Activated T-cell treated with anti-CD3 and anti-CD28 coated beads for 4 hours (primary cell): ENCODE results near the gene TPR.
A peak's percentile ranks its signal among the peaks of the same experiment; 100 is the strongest.
"Not testable (repeated sequence)": the region's sequence is repeated elsewhere in the genome, so short reads cannot be mapped to it uniquely, and the experiment has no call there.

Experiments used
- DNase-seq: peaks from one replicate; pipeline ENCODE4 v3.0.0-alpha.2; 2020

The TPR gene

DNA sequence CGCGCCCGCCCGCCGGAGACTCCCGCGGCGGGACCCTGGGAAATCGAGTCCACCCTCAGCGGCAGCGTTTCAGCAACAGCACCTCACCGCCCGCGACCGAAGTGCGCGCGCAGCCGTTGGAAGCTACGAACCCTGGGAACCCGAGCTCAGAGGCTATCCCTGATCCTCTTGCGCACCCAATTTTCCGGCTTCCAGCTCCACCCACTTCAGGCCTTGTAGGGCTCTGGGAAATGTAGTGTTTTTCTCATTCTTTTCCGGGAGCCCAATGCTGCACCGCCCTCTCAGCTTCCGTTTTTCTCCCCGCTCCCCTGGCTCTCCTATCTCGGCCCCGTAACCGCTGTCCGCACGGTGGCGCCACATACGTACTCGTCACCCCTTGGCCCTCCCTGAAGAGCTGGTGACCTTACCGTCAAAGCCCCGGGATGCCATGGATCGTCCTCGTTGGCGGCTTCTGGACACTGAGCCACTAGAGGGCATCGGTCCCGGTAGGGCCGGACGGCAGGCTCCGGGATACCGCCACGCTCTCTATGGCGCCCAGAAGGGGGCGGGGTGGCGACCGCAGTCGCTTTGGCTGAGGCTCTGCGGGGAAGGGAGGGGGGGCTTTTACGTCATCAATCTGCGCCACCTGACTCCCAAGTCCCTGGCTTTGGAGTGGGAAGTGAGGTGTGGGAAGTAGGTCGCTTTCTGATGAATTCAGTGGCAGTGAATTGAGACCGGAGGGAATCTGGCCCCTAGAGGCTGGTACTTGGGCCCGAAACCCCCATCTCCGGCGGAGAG is at the start of gene TPR, which contains the start of gene ODR4:
Gene TPR (minus strand): TSS at position 102 of the 777 bp plus-strand sequence. CDS start 225 bp downstream, outside the sequence.
Gene ODR4 (plus strand): TSS at position 687 of the 777 bp plus-strand sequence. CDS start 3,948 bp downstream, outside the sequence.
- DNase-seq = peak; percentile 91

DNA sequence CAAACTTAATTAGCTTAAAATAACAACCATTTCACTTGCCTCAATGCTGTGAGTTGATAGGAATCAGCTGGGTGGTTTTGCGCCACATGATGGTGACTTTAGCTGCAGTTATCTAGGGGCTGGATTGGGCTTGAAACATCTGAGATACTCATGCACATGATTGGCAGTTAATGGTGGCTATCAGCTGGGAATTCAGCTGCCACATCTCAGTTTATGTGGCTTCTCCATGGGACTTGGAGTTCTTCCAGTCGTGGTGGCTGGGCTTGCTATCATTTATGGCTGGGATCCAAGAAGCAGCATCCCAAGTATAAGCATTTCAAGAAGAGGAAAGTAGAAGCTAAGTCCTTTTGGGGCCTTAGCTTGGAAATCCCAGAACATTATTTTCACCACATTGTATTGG is 49.5 kb upstream of the TPR start:
- no peak for DNase-seq

DNA sequence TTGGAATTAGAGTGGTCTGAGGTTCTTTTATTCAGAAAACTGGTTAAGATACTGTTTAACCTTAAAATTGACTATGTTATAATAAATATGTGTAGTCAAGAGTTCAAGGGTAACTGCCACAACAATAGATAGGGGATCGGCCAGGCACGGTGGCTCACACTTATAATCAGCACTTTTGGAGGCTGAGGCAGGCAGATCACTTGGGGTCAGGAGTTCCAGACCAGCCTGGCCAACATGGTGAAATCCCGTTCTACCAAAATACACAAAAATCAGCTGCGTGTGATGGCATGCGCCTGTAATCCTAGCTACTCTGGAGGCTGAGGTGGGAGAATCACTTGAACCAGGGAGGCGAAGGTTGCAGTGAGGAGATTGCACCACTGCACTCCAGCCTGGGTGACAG is 46.4 kb upstream of the TPR start:
- DNase-seq = no peak

DNA sequence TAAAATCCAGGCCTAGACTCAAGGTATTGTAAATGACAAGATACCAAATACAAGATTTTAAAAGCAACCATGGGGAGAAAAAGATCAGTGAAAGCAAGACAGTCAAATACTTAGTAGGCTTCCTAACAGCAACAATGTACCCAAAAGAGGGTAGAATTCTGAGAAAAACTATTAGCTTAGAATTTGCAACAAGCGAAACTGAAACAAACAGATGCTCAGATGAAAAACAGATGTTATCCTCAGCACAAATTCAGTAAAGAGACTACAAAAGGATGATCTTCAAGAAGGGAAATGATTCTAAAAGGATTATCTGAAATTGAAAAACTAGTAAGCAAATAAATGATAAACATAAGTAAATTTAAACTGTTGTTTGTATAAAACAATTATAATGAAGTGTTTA is 45.9 kb upstream of the TPR start:
- DNase-seq = no peak

DNA sequence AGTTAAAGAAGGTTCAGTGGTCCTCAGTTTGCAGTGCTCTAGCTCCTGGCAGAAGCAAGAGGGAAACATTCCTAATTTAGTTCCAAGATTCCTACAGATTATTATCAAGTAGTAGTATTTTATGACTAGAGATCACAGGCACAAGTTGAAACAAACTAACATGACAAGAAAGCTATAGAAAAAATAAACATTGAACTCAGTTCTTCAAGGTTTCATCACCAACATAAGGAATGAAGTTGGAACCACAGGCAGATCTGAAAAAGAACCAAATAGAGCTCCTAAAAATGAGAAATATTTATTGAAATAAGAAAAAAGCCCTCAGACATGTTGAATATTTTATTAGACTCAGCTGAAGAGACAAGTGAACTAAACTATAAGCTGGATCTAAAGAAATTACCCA is 45.3 kb upstream of the TPR start:
- no peak for DNase-seq

DNA sequence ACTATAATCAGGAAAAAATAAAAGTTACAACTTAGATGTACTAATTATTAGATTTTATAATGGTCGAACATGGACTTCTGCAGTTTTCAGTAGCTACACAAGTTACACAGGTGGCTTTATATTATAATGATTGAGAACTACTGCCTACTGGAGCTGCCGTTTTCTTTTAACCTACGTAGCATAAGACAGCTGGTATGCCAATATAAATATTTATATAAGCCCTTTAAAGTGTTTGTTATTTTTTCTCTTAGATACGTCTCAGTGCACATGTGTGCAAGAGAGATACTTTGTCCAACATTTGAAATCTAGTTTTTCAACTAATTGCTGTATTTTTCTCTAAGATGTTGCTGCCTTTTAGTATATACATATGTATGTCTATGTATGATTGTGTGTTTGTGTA is 43.5 kb upstream of the TPR start:
- DNase-seq = no peak

DNA sequence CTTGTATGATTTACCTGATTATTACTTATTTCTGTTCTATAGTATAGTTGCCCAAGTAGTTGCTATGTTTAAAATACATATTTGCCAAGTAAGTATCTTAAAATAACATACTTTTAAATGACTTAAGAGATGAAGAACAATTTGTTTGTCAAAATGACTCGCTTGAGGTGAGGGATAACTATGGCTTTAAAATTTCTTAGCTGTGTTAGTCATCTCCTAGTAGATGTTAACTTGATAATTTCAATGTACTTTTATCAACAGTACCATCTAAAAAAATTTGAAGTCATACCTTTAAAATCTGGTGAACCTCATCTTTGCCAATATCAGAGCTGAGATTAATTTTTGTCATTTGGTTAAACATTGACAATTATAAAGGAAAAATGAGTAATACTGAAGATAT is 38.3 kb upstream of the TPR start:
- DNase-seq = no peak

DNA sequence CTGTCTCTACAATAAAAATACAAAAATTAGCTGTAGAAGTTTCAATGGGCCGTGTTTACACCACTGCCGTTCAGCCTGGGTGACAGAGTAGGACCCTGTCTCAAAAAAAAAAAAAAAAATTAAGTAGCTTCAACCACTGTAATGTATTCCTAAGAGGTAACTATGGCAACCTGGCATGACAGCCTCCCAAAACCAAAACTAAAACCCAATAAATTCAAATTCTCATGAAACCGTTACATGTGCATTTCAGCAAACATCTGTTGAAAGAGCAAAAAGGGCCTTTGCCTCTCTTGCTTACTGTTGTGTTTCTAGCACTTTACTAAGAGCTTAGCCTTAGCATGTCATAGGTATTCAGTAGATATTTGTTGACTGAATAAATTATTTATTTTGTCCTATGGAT is 34.0 kb upstream of the TPR start:
- DNase-seq = no peak

DNA sequence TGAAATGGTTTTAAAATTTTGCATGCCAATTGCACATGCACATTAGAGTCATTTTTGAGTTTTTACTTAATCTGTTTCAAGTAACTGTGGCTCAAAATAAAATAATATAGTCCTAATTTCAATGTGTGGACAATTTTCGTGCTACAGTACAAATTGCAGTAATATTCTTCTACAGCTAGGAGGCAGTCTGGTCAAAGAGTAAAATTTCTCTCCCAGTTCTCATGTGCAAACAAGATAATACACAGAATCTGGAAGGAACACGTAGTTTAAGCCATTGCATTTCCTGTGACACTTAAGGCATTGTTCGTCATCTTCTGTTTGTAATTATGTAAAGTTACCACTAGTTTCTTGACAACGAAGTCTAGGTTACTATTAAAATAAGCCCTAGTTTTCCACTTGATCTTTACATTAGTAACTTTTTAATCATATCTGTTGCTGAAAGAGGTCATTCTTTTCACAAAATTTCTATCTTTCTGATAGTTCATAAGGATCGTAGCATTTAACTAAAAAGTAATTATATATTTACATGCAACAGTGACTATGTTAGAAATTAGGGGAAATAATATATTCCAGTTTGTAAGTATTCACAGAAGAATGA is 29.5 kb upstream of the TPR start:
- DNase-seq = no peak

DNA sequence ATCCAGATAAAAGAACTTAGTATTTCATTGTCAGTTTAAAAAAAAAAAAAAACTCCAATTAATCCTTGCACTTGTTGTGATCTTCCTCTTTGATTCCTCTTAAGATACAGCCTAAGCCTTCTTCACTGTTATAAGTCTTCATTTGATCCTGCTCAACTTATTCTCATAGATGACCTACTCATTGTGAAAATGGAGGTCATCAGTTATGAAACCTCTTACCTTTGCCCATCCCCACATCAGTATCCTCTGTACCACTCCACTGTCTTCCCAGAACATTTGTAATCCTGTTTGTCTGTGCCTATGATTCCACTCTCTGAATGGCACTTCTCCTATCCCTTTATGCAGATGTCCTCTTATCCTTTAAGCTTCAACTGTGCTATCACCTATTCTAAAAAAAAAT is 28.6 kb upstream of the TPR start:
- no peak for DNase-seq

DNA sequence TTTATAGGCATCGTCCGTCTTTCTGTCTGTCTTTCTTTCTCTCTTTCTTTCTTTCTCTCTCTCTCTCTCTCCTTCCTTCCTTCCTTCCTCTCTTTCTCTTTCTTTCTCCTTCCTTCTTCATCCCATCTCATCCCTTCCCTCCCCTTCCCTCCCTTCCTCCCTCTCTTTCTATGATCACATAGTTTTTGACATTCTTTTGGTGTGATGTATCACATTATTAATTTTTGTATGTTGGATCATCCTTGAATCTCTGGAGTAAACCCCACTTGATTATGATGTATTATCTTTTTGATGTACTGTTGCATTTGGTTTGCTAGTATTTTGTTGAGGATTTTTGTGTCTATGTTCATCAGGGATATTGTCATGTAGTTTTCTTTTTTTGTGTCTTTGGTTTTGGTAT is 26.4 kb upstream of the TPR start:
- DNase-seq = not testable (repeated sequence)

DNA sequence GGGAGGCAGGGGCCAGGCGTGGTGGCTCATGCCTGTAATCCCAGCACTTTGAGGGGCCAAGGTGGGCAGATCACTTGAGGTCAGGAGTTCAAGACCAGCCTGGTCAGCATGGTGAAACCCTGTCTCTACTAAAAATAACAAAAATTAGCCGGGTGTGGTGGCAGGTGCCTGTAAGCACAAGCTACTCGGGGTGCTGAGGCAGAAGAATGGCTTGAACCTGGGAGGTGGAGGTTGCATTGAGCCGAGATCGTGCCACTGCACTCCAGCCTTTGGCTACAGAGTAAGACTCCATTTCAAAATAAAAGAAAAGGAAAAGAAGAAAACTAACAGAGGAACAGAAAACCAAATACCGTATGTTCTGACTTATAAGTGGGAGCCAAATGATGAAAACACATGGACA is 17.7 kb upstream of the TPR start:
- DNase-seq = not testable (repeated sequence)

DNA sequence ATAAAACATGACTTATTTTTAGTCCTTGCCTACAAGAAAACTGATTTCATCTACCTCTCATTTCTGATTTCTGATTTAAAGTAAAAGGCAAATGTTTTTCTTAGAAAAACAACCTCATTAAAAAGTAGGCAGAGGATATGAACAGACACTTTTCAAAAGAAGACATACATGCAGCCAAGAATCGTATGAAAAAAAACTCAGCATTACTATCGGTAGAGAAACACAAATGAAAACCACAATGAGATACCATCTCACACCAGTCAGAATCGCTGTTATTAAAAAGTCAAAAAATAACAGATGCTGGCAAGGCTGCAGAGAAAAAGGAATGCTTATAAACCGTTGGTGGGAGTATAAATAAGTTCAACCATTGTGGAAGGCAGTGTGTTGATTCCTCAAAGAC is 16.8 kb upstream of the TPR start:
- DNase-seq = no peak

DNA sequence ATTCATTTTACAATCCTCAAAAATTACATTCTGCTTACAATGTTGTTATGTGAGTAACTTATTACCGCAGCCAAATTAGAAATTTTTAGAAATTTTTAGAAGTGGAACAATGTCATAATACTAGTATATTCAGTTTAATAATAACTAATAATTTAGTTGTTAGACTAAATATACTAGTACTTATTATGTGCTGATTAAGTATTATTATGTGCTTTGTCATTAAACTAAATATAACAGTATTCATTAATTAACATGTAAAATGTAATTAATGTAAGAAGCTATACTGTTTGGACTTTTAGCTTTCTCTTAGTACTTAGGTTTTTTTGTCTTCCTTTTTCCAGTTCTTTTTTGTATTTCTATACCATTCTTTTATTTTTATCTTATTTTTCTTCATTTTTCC is 15.9 kb upstream of the TPR start:
- no peak for DNase-seq

DNA sequence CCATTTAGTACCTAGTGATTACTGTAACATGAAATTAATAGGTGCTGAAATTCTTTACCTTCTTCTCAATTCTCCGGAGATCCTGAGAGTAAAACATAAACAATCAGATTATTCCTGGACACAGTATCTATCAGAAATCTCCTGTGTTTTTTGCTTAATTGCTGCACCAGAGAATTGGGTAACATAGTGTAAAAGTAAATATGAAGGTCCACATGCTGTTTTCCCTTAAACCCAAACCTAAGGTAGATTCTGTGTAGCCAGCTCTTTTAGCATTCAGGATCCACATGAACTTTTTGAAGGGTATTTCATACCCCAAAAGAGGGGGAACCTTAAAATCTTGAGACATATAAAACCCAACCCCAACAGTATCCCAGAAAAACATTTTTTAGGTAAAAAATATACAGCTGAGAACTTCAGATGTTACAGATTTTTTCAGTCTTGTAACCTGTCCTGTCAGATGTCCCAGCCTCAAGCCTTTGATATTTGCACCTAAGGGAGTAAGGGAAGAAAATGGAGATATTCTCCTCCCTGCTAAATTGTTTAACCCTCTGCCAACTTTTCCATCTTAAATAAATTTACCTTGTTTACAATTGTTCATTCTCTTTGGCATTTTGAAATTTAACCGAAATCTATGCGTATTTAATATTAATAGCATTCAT is 11.8 kb upstream of the TPR start:
- no peak for DNase-seq

DNA sequence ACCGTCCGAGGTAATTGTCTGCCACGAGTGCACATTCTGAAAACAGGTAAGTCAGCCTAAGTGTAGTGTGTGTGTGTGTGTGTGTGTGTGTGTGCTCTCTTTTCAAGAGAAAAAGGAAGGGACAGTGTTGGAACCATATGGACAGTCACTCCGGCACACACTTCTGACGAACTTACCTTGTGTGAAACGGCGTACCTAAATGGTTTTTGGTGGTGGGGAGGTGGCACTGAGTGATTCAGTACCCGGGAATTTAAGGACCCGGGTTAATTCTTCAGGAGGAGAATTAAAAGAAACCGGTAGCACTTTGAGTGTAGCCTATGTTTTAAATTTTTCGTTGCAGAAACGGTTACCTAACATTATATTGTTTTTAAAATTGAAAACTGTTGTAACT is 871 bp upstream of the TPR start:
- no peak for DNase-seq

DNA sequence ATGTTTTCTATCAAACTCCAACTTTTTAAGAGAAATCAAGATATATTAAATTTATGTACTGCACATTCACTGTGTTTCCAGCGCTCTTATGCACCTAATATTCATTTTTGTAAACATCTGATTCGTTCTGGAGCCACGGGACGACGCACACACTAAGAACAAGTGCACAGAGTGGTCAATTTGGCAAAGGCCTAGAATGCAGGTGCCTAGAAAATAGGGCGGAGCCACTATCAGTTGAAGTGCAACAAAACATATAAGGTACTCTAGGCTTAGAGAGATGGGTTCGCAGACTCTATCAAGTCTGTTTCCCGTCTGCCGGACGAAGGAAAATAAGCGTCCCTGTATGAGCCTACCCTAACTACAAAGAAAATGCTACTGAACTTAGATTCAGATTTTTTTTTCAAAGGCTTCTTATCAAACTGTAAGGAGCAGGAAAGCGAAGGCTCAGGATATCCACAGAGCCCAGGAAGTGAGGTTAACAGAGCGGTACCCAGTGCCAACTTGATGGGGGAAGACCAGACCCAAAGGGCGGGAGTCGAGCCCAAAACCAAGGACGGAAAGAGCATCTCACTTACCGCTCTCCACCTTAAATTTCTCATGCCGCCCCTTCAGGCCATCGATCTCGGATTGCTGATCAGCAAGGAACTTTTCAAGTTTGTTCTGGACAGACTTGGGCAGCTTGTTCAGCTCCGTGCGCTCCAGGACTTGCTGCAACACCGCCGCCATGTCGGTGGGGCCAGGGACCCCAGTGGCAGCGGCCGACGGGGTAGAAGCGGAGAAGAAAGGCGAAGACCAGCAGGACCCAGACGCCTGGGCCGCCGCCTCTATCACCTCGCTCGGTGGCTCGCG is 526 bp downstream of the TPR start:
- no peak for DNase-seq

DNA sequence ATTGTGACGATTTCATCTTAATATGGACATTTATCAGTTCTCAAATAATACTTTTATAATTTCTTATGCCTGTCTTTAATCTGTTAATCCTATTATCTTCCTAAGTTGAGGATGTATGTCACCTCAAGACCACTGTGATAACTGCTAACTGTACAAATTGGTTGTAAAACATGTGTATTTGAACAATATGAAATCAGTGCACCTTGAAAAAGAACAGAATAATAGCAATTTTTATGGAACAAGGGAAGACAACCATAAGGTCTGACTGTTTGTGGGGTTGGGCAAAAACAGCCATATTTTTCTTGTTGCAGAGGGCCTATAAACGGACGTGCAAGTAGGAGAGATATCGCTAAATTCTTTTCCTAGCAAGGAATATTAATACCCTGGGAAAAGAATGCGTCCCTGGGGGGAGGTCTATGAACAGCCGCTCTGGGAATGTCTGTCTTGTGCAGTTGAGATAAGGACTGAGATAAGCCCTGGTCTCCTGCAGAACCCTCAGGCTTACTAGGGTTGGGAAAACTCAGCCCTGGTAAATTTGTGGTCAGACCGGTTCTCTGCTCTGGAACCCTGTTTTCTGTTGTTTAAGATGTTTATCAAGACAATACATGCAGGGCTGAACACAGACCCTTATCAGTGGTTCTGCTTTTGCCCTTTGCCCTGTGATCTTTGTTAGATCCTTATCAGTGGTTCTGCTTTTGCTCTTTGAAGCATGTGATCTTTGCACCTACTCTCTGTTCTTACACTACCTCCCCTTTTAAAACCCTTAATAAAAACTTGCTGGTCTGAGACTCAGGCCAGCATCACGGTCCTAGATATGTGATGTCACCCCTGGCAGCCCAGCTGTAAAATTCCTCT is 27.0 kb downstream of the TPR start:
- not testable (repeated sequence) for DNase-seq

DNA sequence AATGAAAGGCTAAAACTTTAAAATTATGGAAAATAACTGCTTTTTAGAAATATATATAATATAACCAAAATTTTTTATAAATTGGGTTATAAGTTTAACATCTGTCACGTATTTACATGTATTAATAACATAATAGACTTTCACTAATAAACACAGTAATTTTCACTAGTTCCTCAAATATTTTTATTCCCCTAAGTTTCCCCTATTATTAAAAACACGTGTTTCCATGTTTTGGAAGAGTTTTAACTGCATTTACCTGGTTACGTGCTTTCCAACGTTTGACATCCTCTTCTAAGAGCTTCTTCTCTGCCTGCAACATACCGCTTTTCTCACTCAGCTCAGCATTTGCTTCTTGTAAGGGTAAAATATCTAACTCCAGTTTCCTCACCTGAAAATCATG is 34.3 kb downstream of the TPR start:
- DNase-seq = no peak

DNA sequence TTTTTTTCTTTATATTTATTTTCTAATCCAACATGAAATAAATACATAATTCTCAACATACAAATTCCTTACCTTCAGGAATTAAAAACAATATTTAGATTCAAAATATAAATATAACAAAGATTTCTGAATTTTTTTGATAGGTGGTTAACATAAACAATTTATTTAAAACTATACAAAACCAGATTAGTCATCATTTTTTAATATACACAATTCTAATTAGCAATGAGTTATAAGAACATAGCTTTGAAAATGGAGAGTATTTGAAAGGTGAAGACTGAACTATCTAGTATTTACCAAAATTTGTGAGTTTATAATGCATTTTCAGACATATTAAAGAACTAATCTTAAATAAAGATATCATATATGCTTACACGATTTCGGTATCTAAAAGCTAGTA is 37.5 kb downstream of the TPR start:
- DNase-seq = no peak

DNA sequence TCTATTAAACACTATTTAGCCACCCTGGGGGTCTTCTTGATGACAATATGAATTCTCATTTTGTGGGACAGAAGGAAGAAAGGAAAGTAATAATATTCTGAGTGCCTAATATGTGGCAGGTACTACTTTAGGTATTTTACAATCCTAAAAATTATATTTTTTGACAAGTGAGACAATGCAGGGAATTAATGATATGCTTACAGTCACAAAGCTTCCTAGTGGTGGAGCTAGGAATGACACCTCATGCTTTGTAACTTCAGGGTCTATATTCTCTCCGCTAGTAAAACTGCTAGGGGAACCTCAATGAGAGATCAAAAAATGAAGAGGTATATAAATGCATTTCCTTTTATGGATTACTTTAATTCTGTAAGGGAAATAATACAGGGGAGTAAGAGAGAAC is 44.3 kb downstream of the TPR start:
- no peak for DNase-seq

DNA sequence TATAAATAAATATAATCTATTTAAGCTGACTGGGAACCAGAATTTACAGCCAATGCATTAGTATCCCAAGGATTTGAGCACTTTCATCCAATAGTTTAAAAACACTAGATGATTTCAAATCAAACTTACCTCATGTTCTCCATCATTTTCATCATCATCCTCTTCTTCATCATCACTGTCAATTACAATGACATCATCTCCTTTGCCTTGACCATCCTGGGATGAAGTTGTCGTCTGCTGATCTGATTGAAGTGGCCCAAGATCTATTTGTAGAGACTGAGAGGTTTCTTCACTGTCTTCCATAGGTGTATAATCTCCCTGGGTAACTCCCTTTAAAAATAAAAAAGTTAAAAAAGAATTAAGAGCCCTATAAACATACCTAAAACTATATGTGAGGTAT is 47.7 kb downstream of the TPR start:
- DNase-seq = no peak
